OCI-LY1 (cell line): Measurements from ENCODE around the gene IMMP1L.
A peak's percentile ranks its signal among the peaks of the same experiment; 100 is the strongest.

Source experiments
- H2AFZ ChIP-seq: fragments of 200-600 bp; sonication (generic), shearing (Covaris generic); 2 replicates; pipeline ENCODE4 v1.6.0; 2014; ENCODE audit warnings: antibody characterized with exemption, mild to moderate bottlenecking, low read length
- H3F3A ChIP-seq: fragments of 200-600 bp; sonication (generic), shearing (Covaris generic); 2 replicates; pipeline ENCODE4 v1.6.0; 2014; ENCODE audit warnings: mild to moderate bottlenecking, antibody characterized with exemption, low read length, moderate library complexity; ENCODE audit not compliant: insufficient read depth
- H3K27ac ChIP-seq: fragments of 200-600 bp; sonication (generic); 2 replicates; pipeline ENCODE4 v1.5.1; 2014; ENCODE audit warnings: low read length, mixed run types, mild to moderate bottlenecking, low read depth; ENCODE audit not compliant: poor library complexity, severe bottlenecking
- H3K27me3 ChIP-seq: fragments of 200-600 bp; sonication (generic); 2 replicates; pipeline ENCODE4 v1.6.0; 2014; ENCODE audit warnings: antibody characterized with exemption, mild to moderate bottlenecking, low read length, moderate library complexity; ENCODE audit not compliant: insufficient read depth
- H3K36me3 ChIP-seq: fragments of 200-600 bp; sonication (generic); 2 replicates; pipeline ENCODE4 v1.6.1; 2014; ENCODE audit warnings: mild to moderate bottlenecking, antibody characterized with exemption, low read length, moderate library complexity, mixed read lengths; ENCODE audit not compliant: insufficient read depth
- H3K4me1 ChIP-seq: fragments of 200-600 bp; sonication (generic); 2 replicates; pipeline ENCODE4 v1.5.1; 2014; ENCODE audit warnings: mild to moderate bottlenecking, low read length, moderate library complexity; ENCODE audit not compliant: insufficient read depth, severe bottlenecking
- H3K4me2 ChIP-seq: fragments of 200-600 bp; sonication (generic), shearing (Covaris generic); 2 replicates; pipeline ENCODE4 v1.6.1; 2014; ENCODE audit warnings: low read length
- H3K4me3 ChIP-seq: fragments of 200-600 bp; sonication (generic); 2 replicates; pipeline ENCODE4 v1.5.1; 2014; ENCODE audit warnings: low read length, low read depth, mild to moderate bottlenecking, mixed read lengths; ENCODE audit not compliant: poor library complexity, severe bottlenecking
- H3K79me2 ChIP-seq: fragments of 200-600 bp; shearing (Covaris generic); 2 replicates; pipeline ENCODE4 v1.6.1; 2016; ENCODE audit warnings: mixed run types, low read length, mixed read lengths; ENCODE audit not compliant: insufficient read depth
- H3K9ac ChIP-seq: fragments of 200-600 bp; sonication (generic), shearing (Covaris generic); 2 replicates; pipeline ENCODE4 v1.6.1; 2014; ENCODE audit warnings: mild to moderate bottlenecking, low read length, mixed read lengths
- H3K9me2 ChIP-seq: fragments of 200-600 bp; sonication (generic), shearing (Covaris generic); 2 replicates; pipeline ENCODE4 v1.6.1; 2014; ENCODE audit warnings: low read depth, mild to moderate bottlenecking, low read length, mixed read lengths
- H3K9me3 ChIP-seq: fragments of 200-600 bp; shearing (Covaris generic); 2 replicates; pipeline ENCODE4 v1.6.1; 2014; ENCODE audit warnings: low read length, mixed read lengths
- H4K20me1 ChIP-seq: fragments of 200-600 bp; sonication (generic), shearing (Covaris generic); 2 replicates; pipeline ENCODE4 v1.6.0; 2016; ENCODE audit warnings: mild to moderate bottlenecking, low read length; ENCODE audit not compliant: insufficient read depth
- EZH2 ChIP-seq: fragments of 200-600 bp; sonication (generic), shearing (Covaris generic); IDR thresholded peaks from 2 replicates; pipeline ENCODE4 v1.8.0; 2017; ENCODE audit warnings: borderline replicate concordance, mixed run types, mild to moderate bottlenecking, antibody characterized with exemption, low read length, moderate library complexity, mixed read lengths
- TF ChIP-seq, protein P1 (sequence below): fragments of 200-600 bp; sonication (generic), shearing (Covaris generic); IDR thresholded peaks from 2 replicates; pipeline ENCODE4 v1.5.1; 2017; ENCODE audit warnings: mild to moderate bottlenecking, antibody characterized with exemption, low read length, moderate library complexity, mixed read lengths

The IMMP1L gene

DNA sequence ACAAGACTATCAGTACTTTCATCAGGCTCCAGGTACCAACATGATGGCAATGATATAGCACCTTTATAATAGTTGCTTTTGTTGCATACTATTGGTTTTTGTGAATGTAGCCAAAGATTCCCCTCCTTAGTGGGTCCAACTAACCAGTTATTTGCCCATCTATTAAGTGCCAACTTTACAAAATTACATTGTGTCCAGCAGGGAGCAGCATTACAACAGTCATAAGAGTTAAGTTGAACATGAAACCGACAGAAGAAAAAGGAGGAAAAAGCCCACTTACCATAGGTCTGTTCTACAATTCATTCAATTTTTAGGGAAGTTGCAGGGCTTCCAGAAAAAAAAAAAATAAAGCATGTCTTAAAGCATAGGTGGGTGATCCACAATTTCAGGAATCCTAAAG, 21.6 kb downstream of the IMMP1L start:
- H3K4me2 ChIP-seq, result no peak overlapping the region
- H3K9me3 ChIP-seq, result 0 out of 2 replicates have a peak, but pooled peaks cover 4% of the 10 kb centered on the region
- 0 out of 2 replicates have a peak, but pooled peaks cover 4% of the 10 kb centered on the region for H3K36me3 ChIP-seq
- H3F3A ChIP-seq, result no peaks in the 10 kb centered on the region
- H3K4me3 ChIP-seq, result no peak overlapping the region
- TF ChIP-seq EZH2, result no peak
- TF ChIP-seq, protein P1, sequence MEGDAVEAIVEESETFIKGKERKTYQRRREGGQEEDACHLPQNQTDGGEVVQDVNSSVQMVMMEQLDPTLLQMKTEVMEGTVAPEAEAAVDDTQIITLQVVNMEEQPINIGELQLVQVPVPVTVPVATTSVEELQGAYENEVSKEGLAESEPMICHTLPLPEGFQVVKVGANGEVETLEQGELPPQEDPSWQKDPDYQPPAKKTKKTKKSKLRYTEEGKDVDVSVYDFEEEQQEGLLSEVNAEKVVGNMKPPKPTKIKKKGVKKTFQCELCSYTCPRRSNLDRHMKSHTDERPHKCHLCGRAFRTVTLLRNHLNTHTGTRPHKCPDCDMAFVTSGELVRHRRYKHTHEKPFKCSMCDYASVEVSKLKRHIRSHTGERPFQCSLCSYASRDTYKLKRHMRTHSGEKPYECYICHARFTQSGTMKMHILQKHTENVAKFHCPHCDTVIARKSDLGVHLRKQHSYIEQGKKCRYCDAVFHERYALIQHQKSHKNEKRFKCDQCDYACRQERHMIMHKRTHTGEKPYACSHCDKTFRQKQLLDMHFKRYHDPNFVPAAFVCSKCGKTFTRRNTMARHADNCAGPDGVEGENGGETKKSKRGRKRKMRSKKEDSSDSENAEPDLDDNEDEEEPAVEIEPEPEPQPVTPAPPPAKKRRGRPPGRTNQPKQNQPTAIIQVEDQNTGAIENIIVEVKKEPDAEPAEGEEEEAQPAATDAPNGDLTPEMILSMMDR, result peak; percentile 63
- peaks cover 40% of the 10 kb centered on the region for H3K79me2 ChIP-seq
- H4K20me1 ChIP-seq, result no peaks in the 10 kb centered on the region
- H3K27me3 ChIP-seq, result no peaks in the 10 kb centered on the region
- H3K9me2 ChIP-seq, result no peaks in the 10 kb centered on the region
- no peak overlapping the region for H2AFZ ChIP-seq
- no peak overlapping the region for H3K27ac ChIP-seq
- H3K9ac ChIP-seq, result no peak overlapping the region
- H3K4me1 ChIP-seq, result no peaks in the 10 kb centered on the region

DNA sequence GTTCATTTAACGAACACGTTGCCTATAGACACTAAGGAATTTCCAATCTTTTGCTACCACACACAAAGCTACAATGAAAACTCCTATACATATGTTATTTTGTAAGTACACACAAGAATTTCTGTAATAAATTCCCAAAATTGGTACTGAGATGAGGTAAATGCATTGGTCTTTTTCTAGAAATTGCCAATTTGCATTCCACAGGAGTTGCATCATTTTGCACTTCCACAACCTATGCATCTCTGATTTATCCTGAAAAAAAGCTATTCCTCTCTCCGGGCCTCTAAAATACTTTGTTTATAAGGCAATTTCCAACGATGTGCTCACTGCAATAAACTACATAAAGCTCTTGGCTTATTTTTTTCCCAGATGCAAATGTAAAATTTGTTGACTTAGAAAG, 24.9 kb downstream of the IMMP1L start:
- H3K4me1 ChIP-seq, result no peaks in the 10 kb centered on the region
- 0 out of 2 replicates have a peak, but pooled peaks cover 4% of the 10 kb centered on the region for H3K9me3 ChIP-seq
- no peak overlapping the region for H3K4me2 ChIP-seq
- no peak overlapping the region for H2AFZ ChIP-seq
- no peak for TF ChIP-seq EZH2
- TF ChIP-seq, protein P1, result no peak
- H4K20me1 ChIP-seq, result no peaks in the 10 kb centered on the region; the same call in 1 of the 2 replicates
- no peak overlapping the region for H3K9ac ChIP-seq
- H3K27me3 ChIP-seq, result no peaks in the 10 kb centered on the region
- H3K36me3 ChIP-seq, result peaks cover 5% of the 10 kb centered on the region; the same call in 1 of the 2 replicates
- no peaks in the 10 kb centered on the region for H3F3A ChIP-seq
- no peak overlapping the region for H3K4me3 ChIP-seq
- H3K79me2 ChIP-seq, result peaks cover 59% of the 10 kb centered on the region
- H3K9me2 ChIP-seq, result no peaks in the 10 kb centered on the region
- H3K27ac ChIP-seq, result no peak overlapping the region

DNA sequence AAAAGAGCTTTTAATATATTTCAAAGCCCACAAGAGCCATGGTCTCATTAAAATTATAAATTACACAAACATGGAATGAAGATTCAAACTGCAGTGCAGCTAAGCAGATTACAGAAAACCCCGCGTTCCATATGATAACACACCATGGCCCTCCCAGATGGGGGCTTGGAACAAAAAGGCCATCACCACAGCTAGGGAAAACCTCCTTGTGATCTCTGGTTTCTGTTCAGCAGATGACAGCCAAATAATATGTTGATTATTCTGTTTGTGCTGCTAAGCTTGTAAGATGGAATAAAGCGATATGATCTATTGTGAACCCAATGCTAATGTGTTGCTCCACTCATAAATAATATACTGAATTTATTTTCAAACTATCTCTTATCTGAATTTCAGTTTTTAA, 28.5 kb downstream of the IMMP1L start:
- no peaks in the 10 kb centered on the region for H3K4me1 ChIP-seq

More for the DNA sequence above, 28.5 kb downstream of the IMMP1L start:
- Histone ChIP-seq H3K79me2 (peaks cover 49% of the 10 kb centered on the region), H3K27me3 (no peaks in the 10 kb centered on the region), H3K9me2 (no peaks in the 10 kb centered on the region), H3K9me3 (0 out of 2 replicates have a peak, but pooled peaks cover 4% of the 10 kb centered on the region), H3K4me2 (no peak overlapping the region), H4K20me1 (no peaks in the 10 kb centered on the region; the same call in 1 of the 2 replicates), H3F3A (no peaks in the 10 kb centered on the region), H3K27ac (no peak overlapping the region), H3K4me3 (no peak overlapping the region), H3K36me3 (peaks cover 5% of the 10 kb centered on the region; the same call in 1 of the 2 replicates), H3K9ac (no peak overlapping the region), H2AFZ (no peak overlapping the region)
- TF ChIP-seq, protein P1, result no peak
- no peak for TF ChIP-seq EZH2
